A549 (cell line): ENCODE measurements around the gene MYOM1.

Experiments
- CTCF ChIP-seq: fragments of >200 bp; sonication (Bioruptor Twin); formaldehyde crosslinking; IDR thresholded peaks from 3 replicates; pipeline ENCODE4 v1.5.1; 2016
- POLR2A ChIP-seq: IDR thresholded peaks from 2 replicates; pipeline ENCODE4 v1.6.1; 2012; ENCODE audit warnings: mild to moderate bottlenecking, low read length
- TF ChIP-seq, protein P1 (sequence below): IDR thresholded peaks from 2 replicates; pipeline ENCODE4 v1.6.1; 2012

- TF ChIP-seq CTCF (no peak), POLR2A (no peak)
- TF ChIP-seq, protein P1, sequence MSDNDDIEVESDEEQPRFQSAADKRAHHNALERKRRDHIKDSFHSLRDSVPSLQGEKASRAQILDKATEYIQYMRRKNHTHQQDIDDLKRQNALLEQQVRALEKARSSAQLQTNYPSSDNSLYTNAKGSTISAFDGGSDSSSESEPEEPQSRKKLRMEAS: no peak
Observed at GRCh38 chr18:3035635-3036034, 184.1 kb downstream of the MYOM1 start.
